Right lobe of liver (tissue), 6 donors: ENCODE data around the gene KCTD21. TPM values are rescaled to one million over a fixed set of nuclear protein-coding genes. Genes with fewer than 3 reads are reported as not detected.
A peak's percentile ranks its signal among the peaks of the same experiment; 100 is the strongest.

Source experiments
- ATAC-seq, 4 donors: fragments of 200-7000 bp; cut with Tn5 transposase; one replicate each; pipeline ENCODE4 v1.9.1; 2020; ENCODE audit warnings: mild to moderate bottlenecking in 4 of 4, moderate library complexity in 4 of 4
- DNase-seq, 3 donors: peaks; one replicate each; pipeline ENCODE4 v3.0.0-alpha.2; 2020
- H3K27ac ChIP-seq, 3 donors: fragments of 200-600 bp; one replicate each; pipeline ENCODE4 v1.8.0; 2022
- H3K27me3 ChIP-seq, 2 donors: fragments of 200-600 bp; one replicate each; pipeline ENCODE4 v1.8.0; 2022
- H3K36me3 ChIP-seq, 4 donors: fragments of 200-600 bp; sonication (generic) in 1 of 4; one replicate each; pipeline versions ENCODE4 v1.5.1 to v1.8.0; 2017 to 2022; ENCODE audit warnings: control low read depth in 1 of 4
- H3K4me1 ChIP-seq, 4 donors: fragments of 200-600 bp; sonication (generic) in 1 of 4; one replicate each; pipeline versions ENCODE4 v1.5.1 to v1.8.0; 2017 to 2022; ENCODE audit warnings: control low read depth in 1 of 4
- H3K4me3 ChIP-seq, 3 donors: fragments of 200-600 bp; one replicate each; pipeline ENCODE4 v1.8.0; 2022
- H3K9me3 ChIP-seq, 4 donors: fragments of 200-600 bp; sonication (generic) in 1 of 4; one replicate each; pipeline versions ENCODE4 v1.5.1 to v1.8.0; 2017 to 2022; ENCODE audit warnings: control low read depth in 1 of 4
- POLR2A ChIP-seq: fragments of 450-650 bp; IDR thresholded peaks from one replicate; pipeline ENCODE4 v1.6.1; 2017; ENCODE audit warnings: antibody characterized with exemption, mild to moderate bottlenecking
- WGBS: methylation state at CpG from one replicate; pipeline ENCODE4 v1.1.6; 2018; ENCODE audit warnings: low coverage, low lambda C conversion rate; ENCODE audit not compliant: insufficient coverage; ENCODE audit errors: missing lambda C conversion rate; 5-methylcytosine and 5-hydroxymethylcytosine counted together
- intact Hi-C, 2 donors: fragments of 100-400 bp; cut with DNase I; formaldehyde crosslinking; loops; one replicate each; pipeline versions ENCODE4 v1.11.2 to v1.14.1; 2022
- total RNA-seq, 6 experiments: library from RNA; depleted of rRNA in 2 of 6; stranded (reverse); fragments of >200 nt in 2 of 6; fragmentation: NEBNext Ultra II Directional in 3 of 6; extraction: Animal tissue kit (Norgen Biotek cat#: 25700) in 3 of 6; gene quantifications; one replicate each; pipeline versions ENCODE4 v1.1.0 to v1.2.4, GENCODE V29; 2016 to 2023
- TF ChIP-seq, protein P1 (sequence below), 4 donors: fragments of 200-600 bp in 3 of 4; fragments of 450-650 bp in 1 of 4; IDR thresholded peaks; one replicate each; pipeline versions ENCODE4 v1.5.1 to v1.8.0; 2016 to 2022; ENCODE audit warnings: antibody characterized with exemption in 4 of 4, mild to moderate bottlenecking in 2 of 4
- donor health status: DM: no; HTN: yes; CAD: no.
- donor health status: DM: no; HTN: no; CAD: no.
- donor health status: DM: no; HTN: no; CAD: no.
- donor health status: DM: no; HTN: yes; CAD: no.
- donor health status: DM: no; HTN: yes; CAD: no.

The KCTD21 gene
- total RNA-seq, 6 experiments from 2014 or later = 9.6 to 15.6 (median 11.9) TPM

GRCh38 chr11:78164471-78164870 lies 24.0 kb downstream of the KCTD21 start:
- peak overlapping the region; percentile 6 to 93 (median 57) for H3K27ac ChIP-seq
- TF ChIP-seq, protein P1, sequence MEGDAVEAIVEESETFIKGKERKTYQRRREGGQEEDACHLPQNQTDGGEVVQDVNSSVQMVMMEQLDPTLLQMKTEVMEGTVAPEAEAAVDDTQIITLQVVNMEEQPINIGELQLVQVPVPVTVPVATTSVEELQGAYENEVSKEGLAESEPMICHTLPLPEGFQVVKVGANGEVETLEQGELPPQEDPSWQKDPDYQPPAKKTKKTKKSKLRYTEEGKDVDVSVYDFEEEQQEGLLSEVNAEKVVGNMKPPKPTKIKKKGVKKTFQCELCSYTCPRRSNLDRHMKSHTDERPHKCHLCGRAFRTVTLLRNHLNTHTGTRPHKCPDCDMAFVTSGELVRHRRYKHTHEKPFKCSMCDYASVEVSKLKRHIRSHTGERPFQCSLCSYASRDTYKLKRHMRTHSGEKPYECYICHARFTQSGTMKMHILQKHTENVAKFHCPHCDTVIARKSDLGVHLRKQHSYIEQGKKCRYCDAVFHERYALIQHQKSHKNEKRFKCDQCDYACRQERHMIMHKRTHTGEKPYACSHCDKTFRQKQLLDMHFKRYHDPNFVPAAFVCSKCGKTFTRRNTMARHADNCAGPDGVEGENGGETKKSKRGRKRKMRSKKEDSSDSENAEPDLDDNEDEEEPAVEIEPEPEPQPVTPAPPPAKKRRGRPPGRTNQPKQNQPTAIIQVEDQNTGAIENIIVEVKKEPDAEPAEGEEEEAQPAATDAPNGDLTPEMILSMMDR (IDR thresholded peaks at IDR 0.05) = no peak
- TF ChIP-seq POLR2A = no peak
- intact Hi-C loops = no loop called here
- H3K9me3 ChIP-seq = no peaks in the 10 kb centered on the region
- WGBS = 95% methylated on average over 2 of the region's 2 CpGs
- H3K36me3 ChIP-seq = no peaks in the 10 kb centered on the region
- H3K27me3 ChIP-seq = no peaks in the 10 kb centered on the region
- ATAC-seq (no peak), DNase-seq (no peak)
- H3K4me3 ChIP-seq = no peak overlapping the region
- peaks cover 0 to 74% (median 26%) of the 10 kb centered on the region in 4 donors for H3K4me1 ChIP-seq

GRCh38 chr11:78163828-78164227 lies 24.6 kb downstream of the KCTD21 start:
- Histone ChIP-seq H3K27me3 (no peaks in the 10 kb centered on the region), H3K9me3 (no peaks in the 10 kb centered on the region), H3K4me3 (no peak overlapping the region), H3K27ac (peak overlapping the region; percentile 6 to 93 (median 57)), H3K36me3 (no peaks in the 10 kb centered on the region), H3K4me1 (peaks cover 0 to 77% (median 29%) of the 10 kb centered on the region in 4 donors)
- DNase-seq (peak in 1 of 3 donors; percentile 64), ATAC-seq (peak; percentile 2 to 27 (median 8))
- TF ChIP-seq, protein P1 (IDR thresholded peaks at IDR 0.05) = no peak
- TF ChIP-seq POLR2A = no peak
- WGBS = 14% methylated on average over 1 of the region's 2 CpGs
- intact Hi-C loops = no loop called here

GRCh38 chr11:78161962-78162371 lies 26.5 kb downstream of the KCTD21 start:
- ATAC-seq = peak in 1 of 4 donors; percentile 41

DNA sequence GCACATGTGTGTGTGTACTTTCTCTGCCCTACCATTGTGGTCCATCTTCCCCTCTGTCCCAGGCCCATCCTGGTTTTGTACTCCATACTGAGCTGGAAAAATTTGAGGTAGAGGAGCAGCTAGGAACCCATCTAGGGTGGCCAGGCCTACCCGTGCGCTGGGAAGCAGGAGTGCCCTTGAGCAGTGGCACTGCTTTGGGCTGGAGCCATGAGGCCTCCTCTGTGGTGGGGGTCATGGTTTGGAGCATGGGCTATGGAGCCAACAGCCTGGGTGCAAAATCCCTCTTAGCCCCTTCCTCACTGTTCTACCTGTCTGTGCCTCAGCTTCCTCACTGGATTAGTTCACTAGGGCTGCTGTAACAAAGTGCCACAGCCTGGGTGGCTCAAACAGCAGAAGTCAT lies 27.1 kb downstream of the KCTD21 start:
- intact Hi-C loops = no loop called here
- no peak for DNase-seq
- Histone ChIP-seq H3K4me3 (no peak overlapping the region), H3K9me3 (no peaks in the 10 kb centered on the region), H3K27ac (peak overlapping the region in 2 of 3 donors; percentile 60 to 91), H3K27me3 (no peaks in the 10 kb centered on the region), H3K36me3 (no peaks in the 10 kb centered on the region), H3K4me1 (peaks cover 0 to 81% (median 35%) of the 10 kb centered on the region in 4 donors)
- ATAC-seq = no peak
- WGBS = no CpG with 5 or more reads among the region's 2 CpGs
- TF ChIP-seq, protein P1 (IDR thresholded peaks at IDR 0.05) = no peak

More at GRCh38 chr11:78161962-78162371, 26.5 kb downstream of the KCTD21 start:
- WGBS = 21% methylated on average over 4 of the region's 5 CpGs
- TF ChIP-seq, protein P1 (IDR thresholded peaks at IDR 0.05) = no peak
- no peak for TF ChIP-seq POLR2A
- H3K4me3 ChIP-seq = no peak overlapping the region
- intact Hi-C loops = no loop called here
- peak overlapping the region in 2 of 3 donors; percentile 60 to 91 for H3K27ac ChIP-seq
- no peaks in the 10 kb centered on the region for H3K9me3 ChIP-seq
- H3K4me1 ChIP-seq = peaks cover 0 to 80% (median 34%) of the 10 kb centered on the region in 4 donors
- peak in 1 of 3 donors; percentile 62 for DNase-seq
- H3K36me3 ChIP-seq = no peaks in the 10 kb centered on the region
- H3K27me3 ChIP-seq = no peaks in the 10 kb centered on the region
